ENCODE measurements around the gene TCFL5.
A peak's percentile ranks its signal among the peaks of the same experiment; 100 is the strongest.

TCFL5 gene

DNA sequence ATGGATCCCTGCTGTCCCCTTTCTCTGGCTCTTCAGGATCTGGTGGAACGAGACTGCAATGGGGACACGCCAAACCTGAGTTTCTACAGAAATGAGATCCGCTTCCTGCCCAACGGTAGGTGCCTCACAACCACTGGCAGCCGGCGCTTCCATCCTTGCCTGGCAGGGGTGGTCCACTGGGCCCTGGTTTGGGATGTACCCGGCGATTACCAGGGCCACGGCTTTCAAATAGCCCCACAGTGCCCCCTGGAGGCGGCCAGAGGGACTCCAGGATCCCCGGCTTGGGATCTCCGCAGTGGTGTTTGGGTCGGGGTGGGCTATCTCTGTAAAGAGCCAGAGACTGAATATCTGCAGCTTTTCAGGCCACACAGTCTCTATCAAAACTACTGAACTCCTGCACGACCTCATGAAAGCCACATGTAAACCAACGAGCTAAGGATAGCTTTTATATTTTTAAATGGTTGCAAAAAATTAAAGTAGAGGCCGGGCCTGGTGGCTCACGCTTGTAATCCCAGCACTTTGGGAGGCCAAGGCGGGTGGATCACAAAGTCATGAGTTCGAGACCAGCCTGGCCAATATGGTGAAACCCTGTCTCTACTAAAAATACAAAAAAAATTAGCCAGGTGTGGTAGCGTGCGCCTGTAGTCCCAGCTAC is 53.3 kb downstream of the TCFL5 start:
- peak; percentile 82 for DNase-seq

DNA sequence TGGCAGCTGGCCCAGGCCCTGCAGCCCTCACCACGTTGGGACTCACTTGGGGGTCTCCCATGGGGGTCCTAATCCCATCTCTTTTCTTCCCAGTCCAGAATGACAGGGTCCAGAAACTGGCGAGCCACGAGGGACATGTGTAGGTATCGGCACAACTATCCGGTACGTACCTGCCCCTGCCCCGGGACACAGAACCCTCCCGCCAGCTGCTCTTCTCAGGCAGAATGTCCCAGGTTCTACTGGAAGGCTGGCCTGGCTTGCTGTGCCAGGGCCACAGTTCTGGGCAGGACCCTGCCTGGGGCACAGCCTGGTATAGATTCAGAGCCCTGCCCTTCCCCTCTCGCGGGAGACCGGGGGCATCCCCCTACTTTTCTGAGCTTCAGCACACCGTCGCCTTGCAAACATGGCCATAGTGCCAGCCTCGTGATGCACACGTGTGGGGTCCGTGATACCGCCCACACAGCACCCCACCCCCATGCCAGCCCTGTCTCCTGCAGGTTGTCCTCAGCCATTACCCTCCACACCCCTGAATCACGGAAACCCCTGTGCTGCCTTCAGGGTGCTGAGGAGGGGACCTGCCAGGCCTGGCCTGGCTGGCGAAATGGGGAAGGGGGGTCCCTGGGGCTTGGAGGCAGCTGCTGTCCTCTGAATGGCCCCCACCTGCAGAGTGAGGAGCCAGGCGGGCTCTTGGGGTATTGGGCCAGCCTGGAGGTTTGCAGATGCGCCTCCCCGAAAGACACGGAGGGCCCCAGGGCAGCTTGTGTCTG is 54.0 kb downstream of the TCFL5 start:
- DNase-seq: no peak

DNA sequence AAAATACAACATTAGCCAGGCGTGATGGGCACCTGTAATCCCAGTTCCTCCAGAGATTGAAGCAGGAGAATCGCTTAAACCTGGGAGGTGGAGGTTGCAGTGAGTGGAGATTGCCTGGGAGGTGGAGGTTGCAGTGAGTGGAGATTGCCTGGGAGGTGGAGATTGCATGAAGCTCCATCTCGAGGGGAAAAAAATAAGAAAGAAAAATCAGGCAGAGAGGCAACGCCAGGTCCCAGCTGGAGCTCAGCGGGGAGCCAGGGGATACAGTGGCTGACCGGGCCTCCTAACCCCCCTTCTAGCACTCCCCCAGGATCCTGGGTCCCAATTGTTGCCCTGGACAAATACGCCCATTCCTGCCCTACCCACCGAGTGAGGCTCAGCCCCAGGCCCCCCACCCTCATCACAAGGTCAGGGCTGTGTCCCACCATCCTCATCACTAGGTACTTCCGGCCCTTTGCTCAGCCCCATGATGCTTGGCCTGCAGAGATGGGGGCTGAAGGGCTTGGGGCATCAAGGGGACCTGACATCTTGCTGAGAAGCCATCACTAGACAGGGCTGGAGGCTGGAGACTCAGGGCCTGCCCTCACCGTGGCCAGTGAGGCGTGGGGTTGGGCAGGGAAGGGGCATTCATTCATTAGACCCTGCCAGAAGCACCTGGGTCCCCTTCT is 55.1 kb downstream of the TCFL5 start:
- no peak for DNase-seq

DNA sequence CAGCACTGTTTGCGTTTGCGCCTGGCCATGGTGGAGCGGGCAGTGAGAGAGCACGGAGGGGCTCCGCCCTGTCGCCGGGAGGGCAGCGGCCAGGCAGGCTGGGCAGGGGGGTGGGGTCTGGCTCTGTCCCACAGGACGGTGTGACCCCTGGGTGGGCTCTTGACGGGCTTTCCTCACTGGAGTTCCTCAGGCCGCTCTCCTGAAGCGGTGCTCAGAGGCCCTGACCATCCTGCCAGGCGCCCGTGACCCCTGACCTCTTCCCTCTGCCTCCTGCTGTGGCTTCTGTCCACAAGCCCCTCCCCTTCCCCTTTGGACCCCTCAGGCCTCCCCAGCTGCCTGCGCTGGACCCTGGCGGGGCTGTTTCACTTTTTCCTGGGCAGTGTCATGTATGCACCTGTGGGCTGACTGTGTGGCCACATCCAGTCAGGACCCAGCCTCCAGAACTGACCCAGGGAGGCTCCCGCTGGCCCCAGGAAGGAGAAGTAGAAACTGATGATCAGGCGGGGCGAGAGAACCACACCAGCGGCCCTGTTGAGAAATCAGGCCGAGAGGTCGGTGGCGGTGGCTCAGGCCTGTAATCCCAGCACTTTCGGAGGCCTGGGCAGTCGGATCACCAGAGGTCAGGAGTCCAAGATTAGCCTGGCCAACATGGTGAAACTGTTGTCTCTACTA is 55.8 kb downstream of the TCFL5 start:
- no peak for DNase-seq

DNA sequence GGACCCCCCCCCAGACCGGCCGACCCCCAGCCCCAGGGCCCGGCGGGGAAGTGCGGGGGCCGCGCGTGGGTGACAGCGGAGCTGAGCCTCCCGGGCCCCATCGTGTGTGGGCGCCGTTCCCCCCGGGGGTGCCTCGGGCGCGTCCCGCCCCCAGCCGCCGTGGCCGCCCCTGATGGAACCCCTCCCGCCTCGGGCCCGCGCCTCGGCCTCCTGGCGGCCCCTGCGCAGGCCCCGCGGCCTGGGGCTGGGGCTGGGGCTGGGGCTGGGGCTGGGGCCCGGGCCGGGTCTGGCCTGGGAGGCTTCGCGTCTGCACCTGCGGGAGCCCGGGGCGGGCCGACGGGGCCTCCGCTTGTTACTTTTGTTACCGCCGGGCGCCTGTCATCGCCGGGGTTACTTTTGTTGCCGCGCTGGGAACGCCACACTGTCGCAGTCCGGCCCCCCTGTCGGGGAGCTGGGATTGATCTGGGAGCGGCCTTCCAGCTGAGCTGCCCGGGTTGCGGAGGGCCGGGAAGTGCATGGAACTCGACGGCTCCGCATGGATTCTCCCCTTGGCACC is 56.4 kb downstream of the TCFL5 start:
- peak; percentile 23 for DNase-seq

DNA sequence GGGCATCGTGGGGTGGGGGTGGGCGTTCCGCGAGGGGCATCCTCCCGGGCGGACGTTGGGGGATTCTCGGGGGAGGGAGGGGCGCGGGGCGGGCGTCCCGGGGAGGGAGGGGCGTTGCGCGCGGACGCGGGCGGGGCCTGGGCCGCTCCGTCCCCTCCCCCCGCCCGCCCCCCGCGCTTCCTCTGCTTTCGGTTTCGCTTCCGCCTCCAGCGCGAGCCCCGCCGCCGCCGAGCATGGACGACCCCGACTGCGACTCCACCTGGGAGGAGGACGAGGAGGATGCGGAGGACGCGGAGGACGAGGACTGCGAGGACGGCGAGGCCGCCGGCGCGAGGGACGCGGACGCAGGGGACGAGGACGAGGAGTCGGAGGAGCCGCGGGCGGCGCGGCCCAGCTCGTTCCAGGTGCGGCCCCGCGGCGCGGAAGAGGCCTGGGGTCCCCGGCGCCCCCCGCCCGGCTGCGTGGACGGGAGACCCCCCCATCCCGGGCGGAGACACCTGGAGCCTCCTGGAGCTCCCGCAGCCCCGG is 56.9 kb downstream of the TCFL5 start, which contains the start of gene OGFR:
TSS of gene OGFR (plus strand) at position 209 of the 528 bp plus-strand sequence. CDS start at position 234, 25 bp downstream.
- DNase-seq: peak; percentile 75

DNA sequence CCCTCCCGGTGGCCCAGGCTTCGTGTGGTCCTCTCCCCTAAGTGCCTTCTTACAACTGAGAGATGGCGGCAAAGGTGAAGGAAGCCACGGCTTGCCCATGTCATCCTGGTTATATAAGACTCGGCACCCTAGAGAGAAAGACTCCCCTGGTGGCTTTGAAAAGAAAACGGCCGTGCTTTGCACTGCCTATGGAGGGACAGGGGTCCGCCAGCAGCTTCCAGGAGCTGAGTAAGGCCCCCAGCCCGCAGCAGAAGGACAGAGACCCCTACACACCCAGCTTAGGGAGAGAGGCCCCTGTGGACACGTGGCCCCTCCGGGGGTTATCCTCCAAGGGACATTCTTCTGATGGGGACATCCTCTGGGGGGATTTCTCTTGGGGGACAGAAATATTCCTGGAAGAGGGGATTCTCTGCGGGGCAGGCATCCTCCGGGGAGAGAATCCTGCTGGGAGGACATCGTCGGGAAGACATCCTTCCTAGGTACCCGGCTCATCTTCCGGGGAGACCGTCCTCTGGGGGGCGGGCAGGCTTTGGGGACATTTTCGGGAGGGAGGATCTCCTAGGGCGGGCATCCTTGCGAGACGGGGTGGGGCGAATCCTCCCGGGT is 57.5 kb downstream of the TCFL5 start:
- no peak for DNase-seq

DNA sequence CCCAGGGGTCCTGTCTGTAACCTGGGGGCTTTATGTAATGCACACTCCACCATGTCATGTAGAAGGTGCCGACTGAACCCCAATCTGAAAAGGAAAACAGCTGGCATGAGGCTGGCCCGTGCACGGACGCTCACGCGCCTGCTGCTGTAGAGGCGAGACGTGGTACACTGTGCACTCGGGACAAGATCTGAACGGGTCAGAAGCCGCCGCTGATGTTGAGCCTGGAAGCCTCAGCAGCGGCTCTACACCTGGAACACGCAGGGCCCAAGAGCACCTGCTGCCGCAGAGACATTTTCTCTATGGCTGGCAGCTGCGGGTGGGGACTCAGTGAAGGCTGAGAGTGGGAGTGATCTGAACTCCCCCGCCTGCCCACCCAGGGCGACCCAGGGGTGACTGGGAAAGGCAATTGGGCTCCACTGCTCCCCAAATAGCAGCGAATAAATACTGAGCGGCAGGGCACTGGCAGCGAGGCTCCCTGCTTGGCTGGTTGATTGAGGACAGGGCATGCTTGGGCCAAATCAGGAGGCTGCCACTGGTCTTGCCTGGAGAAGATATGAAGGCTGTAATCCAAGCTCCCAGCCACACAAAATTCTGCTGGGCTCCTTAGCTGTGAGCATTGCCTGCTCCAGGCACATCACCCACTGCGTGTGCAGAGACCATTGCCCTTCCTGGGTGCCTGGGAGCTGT is 59.5 kb downstream of the TCFL5 start:
- DNase-seq: no peak

DNA sequence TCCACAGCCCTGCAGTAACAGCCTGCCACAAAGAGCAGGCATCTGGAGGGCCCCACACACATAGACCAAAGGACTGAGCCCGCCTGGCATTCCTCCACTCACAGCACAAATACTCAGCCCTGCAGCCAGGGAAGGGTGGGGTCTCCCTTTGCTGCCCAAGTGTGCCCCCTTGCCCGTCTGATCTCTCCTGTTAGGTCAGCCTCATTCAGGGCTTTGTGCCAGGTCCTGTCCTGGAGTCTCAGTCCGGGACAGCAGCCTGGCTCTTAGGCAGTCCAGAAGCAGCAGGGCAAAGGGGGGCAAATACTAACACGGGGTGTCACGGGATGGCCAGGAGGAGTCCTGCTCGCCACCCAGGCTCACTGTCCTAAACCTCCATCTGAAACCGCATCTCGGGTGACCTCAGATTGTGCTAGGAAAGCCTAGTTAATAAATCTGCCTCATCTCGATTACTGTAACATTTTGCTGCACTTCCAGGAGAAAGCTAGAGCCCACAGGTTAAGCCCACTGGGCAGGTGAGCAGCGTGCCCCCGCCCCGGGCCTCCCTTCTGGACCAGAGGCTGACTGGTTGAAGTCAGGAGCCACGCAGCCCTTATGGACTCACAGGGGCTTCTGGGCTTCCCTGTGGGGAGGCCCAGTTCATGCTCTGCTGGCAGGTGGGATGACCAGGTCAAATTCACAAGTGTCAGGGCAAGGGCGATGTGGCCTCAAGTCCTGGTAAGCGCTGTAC is 60.2 kb downstream of the TCFL5 start:
- no peak for DNase-seq

DNA sequence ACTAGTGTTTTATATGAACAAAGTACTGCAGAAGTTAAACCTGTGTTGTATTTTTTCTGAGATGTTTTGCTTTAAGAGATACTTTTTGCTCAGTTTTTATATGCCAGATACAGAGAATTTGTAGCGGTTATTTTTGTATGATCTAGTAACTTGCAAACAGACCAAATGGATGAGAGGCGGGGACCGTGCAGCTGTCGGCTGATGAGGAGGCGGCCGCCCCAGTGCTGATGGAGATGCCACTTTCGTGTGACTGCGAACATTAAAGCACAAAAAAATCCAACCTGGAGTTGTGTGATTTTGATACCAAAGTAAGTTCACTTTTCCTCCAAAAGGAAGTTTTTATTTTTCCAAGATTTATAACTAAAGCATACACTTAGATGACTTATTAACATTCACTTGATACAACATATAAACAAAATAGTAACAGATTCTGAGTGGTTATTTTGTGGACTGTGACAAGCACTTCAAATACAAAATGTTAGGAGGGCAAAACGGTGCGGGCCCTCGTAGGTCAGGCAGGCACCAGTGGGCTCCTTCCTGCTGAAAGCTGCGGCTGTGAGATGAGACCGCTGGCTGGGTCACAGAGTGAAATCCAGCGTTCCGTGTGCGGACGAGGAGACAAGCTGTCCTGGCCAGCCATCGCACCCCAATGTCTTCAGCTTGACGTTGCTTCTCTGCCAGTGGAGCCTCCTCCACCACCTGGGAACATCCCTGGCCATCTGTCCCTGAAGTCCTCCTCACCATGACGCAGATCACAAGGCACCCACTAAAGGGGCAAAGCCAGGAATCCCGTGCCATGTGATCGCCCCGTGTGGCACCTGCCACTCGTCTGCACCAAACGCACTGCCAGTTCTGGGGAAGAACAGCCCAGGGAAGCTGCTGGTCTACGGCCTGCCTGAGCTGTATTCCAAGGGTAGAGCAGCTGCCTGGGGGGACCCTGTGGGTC is 61.0 kb downstream of the TCFL5 start:
- no peak for DNase-seq

DNA sequence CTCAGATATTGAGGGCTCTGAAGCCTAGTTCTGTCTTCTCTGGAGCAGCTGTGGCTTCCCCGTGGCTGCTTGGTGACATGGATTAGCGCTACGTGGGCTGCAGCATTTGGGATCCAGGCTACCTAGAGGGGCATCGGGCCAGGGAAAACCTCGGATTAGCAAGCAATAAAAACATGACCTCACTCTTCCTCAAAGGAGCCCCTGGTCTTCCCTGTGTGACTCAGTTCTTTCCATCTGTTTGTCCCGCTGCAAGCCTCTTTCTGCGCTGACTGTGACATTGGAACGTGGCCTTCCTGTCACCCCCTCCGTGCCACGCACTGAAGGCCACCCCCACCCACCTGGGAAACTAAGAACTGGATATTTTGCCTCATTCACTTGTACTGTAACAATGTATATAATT is 61.7 kb downstream of the TCFL5 start:
- DNase-seq: no peak

DNA sequence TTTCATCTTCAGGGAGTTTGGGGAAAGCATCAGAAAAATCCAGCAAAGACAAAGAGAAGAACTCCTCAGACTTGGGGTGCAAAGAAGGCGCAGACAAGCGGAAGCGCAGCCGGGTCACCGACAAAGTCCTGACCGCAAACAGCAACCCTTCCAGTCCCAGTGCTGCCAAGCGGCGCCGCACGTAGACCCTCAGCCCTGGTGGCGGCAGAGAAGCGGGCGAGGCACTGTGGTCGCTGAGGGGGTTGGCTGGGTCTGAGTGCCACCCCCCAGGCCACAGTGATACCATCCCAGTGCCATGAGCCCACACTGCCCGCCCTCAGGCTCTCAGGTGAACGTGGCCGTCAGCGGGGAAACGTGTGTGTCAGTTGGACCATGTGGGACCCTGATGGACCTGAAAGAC is 62.2 kb downstream of the TCFL5 start:
- no peak for DNase-seq

DNA sequence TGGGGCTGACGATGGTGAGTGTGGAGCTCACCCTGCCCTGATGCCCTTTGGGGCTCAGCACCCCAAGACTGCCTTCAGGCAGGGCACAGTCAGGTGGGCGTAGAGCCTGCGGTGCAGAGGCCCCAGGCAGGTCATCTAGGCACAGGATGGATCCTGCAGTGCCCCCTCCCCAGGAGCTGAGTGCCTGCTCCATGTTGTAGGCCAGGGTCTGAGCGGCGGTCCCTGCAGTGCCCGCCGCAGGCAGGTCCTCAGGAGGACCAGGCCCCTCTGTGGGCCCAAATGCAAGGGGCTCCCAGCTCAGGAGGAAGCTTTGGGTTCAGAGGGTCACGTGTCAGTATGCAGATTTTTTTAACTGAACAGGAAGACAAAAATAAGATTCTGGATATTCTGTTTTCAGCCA is 62.6 kb downstream of the TCFL5 start:
- DNase-seq: no peak

DNA sequence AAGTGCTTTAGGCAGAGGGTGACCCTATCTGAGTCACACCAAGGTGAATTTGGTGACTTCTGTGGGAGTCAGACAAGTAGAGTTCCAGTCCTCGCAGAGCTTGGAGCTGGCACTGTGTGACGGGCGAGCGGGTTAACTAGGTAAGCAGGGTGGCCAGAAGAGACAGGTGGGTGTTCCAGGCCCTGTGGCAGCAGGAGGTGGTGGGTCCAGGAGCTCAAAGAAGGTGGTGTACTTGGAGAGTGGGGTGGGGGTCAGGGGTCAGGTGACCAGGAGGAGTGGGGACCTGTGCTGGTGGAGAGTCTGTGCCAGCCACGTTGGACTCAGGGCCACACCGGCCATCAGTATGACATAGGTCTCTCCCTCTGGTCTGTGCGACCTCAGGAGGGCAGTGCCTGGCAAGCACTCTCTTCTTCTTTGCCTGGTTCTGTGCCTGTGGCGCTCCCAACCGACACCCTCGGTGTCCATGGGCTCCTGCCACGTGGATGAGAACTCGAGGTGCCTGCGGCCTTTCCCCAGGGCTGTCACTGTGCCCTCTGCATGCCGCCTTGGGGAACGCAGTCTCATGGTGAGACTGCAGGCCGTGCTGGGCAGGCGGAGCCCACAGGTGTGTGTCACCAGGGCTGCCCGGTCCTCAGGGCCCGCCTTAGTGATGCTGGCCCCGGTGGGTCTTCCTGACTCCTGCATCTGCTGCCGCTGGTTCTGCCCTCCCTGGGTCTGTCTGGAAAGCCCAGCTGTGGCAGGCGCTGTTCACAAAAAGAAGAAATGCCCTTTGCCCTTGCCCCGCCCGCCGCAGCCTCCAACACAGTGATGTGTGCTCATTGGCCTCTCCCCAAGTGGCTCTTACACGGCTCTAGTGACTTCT is 63.7 kb downstream of the TCFL5 start:
- DNase-seq: no peak

DNA sequence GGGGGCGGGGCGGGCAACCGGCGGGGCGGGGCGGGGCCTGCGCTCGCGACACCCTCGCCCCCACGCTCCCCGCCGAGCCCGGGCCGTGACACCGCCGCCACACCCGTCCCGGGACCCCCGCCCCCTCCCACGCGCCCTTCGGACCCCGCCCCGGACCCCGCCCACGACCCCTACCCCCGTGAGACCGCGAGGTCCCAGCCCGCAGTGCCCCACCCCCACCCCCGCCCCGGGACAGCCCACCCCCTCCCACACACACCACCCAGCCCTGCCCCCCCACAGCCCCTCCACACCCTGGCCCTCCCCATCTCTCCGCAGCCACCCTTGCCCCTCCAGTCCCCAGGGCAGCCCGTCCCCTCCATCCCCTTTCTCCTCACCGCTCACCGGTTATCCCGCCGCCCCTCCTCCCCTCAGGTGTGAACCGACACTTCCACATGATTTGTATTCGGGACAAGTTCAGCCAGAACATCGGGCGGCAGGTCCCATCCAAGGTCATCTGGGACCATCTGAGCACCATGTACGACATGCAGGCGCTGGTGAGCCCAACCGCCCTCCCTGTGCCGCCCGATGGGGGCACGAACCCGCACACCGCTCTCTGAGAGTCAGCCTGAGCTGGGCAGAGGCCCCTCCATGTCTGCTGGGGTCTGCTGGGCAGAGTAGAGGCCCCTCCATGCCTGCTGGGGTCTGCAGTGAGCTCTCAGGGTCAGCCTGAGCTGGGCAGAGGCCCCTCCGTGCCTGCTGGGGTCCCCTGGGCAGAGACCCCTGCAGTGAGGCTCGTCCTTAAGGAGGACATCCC is 64.7 kb downstream of the TCFL5 start:
- DNase-seq: no peak

DNA sequence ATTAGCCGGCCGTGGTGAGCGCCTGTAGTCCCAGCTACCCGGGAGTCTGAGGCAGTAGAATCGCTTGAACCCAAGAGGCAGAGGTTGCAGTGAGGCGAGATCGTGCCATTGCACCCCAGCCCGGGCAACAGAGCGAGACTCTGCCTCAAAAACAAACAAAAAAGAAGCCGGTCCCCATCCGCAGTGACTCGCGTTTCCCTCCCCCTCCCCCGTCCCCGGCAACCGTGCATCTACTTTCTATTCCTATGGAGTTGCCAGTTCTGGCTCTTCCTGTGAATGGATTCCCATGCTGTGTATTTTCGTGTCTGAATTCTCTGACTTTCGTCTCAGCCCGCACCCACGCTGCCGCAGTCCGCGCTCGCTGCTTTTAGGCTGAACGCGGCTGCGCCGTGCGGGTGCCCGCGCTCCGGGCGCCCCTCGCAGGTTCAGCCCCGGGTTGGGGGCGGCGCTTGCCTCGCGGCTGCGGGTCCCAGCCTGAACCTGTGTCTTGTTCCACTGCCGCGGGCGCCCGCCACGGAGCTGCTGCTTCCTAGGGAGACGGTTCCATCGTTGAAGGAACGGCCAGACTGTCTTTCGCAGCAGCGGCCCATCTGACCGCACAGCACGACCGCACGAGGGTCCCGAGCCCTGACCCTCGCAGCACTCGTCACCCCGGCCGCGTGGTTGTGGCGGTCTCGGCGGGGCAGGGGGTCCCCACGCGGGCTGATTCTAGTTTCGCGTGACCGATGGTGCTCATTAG is 66.4 kb downstream of the TCFL5 start:
- peak; percentile 77 for DNase-seq

Data from activated CD4-positive, alpha-beta T cell treated with anti-CD3 and anti-CD28 coated beads, Interleukin-2, Interleukin-6, amounts not matched to agents 100 ng/mL and 50 ng/mL, durations not matched to agents 16 hours and 8 hours (primary cell).